Renal pelvis (tissue), 4 donors: ENCODE results near the gene FGF1. TPM values are rescaled to one million over a fixed set of nuclear protein-coding genes. Genes with fewer than 3 reads are reported as not detected.
A peak's percentile ranks its signal among the peaks of the same experiment; 100 is the strongest.
"Not testable (repeated sequence)": the region's sequence is repeated elsewhere in the genome, so short reads cannot be mapped to it uniquely, and the experiment has no call there.

Experiments used
- DNase-seq: peaks from one replicate; pipeline ENCODE4 v3.0.0-alpha.2; 2013
- polyA plus RNA-seq, 3 donors: library from polyadenylated mRNA; unstranded; fragments of 120-200 nt; gene quantifications; one replicate each; pipeline ENCODE4 v1.2.1, GENCODE V29; 2013; ENCODE audit not compliant: insufficient read length in 3 of 3

Gene FGF1
- polyA plus RNA-seq, 3 donors: 15.2 to 19.0 (median 18.9) TPM

DNA sequence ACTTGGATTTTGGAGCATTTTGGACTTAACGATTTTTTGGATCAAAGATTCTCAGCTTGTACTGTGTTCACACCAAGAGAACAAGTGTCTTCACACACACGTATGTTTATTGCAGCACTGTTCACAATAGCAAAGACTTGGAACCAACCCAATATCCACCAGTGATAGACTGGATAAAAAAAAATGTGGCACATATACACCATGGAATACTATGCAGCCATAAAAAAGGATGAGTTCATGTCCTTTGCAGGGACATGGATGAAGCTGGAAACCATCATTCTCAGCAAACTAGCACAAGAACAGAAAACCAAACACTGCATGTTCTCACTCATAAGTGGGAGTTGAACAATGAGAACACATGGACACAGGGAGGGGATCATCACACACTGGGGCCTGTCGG, 37.8 kb downstream of the FGF1 start:
- DNase-seq: not testable (repeated sequence)

DNA sequence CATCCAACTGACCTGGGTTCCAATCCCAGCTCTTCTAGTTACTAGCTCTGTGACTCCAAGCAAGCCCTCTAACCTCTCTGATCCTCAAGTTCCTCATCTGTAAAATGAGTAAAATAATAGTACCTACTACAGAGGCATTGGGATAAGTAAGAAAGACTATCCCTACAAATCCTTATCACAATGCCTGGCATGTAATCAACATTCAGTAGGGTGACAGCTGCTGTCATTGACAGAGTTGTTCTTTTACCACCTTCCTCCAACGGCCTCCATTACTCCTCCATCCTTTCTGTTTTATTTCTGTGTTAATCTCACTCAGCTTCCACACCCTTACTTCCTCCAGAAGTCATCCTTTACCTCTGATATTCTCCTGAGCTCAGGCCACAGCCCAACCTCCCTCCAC, 40.4 kb downstream of the FGF1 start:
- DNase-seq: no peak

GRCh38 chr5:142644640-142645361, 41.1 kb downstream of the FGF1 start:
- DNase-seq: no peak

GRCh38 chr5:142644127-142644526, 41.8 kb downstream of the FGF1 start:
- DNase-seq: no peak

- no peak for DNase-seq
Measured at GRCh38 chr5:142643634-142644033, 42.3 kb downstream of the FGF1 start.

GRCh38 chr5:142642427-142642826, 43.5 kb downstream of the FGF1 start:
- no peak for DNase-seq

DNA sequence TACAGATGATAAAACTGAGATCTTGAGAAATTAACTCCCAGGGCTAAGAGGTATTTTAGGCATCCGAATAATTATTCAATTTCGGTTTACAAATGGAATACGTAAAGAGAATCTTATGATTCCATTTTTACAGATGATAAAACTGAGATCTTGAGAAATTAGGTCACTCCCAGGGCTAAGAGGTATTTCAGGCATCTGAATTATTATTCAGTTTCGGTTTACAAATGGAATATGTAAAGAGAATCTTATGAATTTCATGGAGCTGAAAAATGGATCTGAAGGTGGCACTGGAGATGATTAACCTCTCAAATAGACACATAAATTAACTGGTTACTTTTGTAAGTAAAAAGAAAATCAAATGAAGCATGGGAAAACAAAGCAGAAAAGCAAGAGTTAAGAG, 44.2 kb downstream of the FGF1 start:
- no peak for DNase-seq

DNA sequence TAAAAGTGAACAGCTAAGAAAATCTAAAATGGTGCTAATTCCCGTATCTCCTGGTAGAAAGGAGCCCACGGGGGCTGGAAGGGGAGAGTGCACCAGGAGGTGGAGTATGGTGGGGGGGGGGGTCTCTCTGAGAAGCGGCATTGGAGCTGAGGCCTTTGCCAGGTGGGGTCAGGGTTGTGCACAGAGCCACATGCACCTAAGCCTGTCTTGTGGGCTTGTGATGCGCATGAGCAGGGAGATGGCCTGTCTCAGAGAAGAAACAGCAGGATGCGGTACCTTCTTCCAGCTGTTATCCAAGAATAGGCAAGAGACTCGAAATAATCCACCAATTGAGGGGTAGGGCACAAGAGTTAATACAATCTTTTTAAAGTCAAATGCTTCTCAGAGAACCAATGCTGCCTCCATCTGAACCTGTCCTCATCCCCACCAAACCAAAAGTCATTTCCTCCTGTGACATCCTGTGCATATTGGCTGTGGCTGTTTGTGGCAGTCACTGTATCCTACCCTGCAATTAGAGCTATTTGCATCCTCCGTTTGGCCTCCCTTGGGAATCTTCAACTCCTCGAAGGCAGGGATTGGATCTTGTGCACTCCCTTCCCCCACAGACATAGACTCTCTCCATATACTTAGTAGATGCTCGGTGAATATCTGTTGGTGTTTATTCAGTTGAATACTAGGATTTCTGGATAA, 45.4 kb downstream of the FGF1 start:
- no peak for DNase-seq

GRCh38 chr5:142639455-142639854, 46.4 kb downstream of the FGF1 start:
- no peak for DNase-seq

DNA sequence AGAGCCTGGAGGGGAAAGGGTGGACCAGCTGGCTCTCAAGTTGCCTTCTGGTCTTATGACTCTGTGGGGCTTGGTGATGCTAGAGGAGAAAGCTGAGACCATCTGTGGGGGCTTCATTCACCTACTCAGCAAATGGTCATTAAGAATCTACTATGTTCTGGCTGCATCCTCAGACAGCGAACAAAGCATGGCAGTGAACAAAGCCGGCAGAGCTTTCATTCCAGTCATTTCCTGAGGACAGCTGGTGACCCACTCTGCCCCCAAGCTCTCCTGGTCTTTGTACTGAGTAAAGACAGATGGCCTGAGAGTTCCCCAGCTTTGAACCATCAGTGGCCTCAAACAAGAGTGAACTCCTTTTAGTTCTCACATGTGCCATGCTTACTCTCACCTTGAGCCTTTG, 48.0 kb downstream of the FGF1 start:
- DNase-seq: no peak

- DNase-seq: no peak
Measured at GRCh38 chr5:142636698-142637324, 49.1 kb downstream of the FGF1 start.

DNA sequence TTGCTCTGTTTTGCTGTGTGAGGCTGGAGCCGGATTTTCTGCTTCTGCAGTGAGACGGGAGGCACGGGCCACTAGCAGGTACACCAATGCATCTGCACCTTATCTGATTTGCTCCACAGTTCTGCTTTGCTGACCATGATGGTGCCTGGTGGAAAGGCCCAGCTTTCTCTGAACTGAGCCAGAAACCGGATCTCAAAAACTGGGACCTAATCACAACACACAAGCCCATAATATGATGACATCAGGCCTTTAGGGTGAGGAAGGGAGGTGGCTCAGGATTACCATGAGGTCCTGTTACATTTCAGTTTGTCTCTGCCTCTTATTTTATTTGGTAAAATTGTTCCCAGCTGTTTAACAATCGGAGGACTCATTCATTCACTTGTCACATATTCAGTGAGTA, 49.8 kb downstream of the FGF1 start:
- peak; percentile 35 for DNase-seq

- DNase-seq: no peak
Measured at GRCh38 chr5:142634216-142635011, 51.5 kb downstream of the FGF1 start.

DNA sequence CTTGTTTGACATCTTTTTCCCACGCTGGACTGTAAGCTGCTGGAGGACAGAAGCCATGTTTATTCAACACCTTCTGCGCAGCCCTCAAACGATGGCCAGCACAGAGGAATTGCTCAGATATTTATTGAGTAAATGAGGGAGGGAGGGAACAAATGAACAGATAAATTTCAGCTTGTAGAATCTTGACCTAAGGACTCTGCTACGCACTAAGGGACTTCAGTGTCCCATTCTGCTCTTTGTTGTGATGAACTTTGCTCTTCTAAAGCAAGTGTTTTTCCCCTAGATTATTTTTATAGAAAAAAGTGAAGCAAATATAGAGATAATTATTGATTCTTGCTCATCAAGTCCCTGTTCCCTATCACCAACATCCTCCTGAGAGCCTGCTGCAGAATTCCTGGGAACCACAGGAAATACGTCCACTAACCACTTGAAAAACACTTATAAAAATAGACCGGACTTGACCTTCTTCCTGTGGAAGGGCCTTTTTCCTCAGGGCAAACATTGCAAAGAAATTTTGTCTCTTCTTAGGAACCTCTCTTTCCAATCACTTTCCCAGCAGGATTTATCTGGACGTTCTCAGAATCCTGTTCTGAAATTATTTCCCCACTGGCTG, 54.9 kb downstream of the FGF1 start:
- DNase-seq: no peak

- no peak for DNase-seq
Measured at GRCh38 chr5:142627383-142628217, 58.3 kb downstream of the FGF1 start.

- DNase-seq: no peak
Measured at GRCh38 chr5:142626786-142627185, 59.1 kb downstream of the FGF1 start.

GRCh38 chr5:142626099-142626498, 59.8 kb downstream of the FGF1 start:
- no peak for DNase-seq

DNA sequence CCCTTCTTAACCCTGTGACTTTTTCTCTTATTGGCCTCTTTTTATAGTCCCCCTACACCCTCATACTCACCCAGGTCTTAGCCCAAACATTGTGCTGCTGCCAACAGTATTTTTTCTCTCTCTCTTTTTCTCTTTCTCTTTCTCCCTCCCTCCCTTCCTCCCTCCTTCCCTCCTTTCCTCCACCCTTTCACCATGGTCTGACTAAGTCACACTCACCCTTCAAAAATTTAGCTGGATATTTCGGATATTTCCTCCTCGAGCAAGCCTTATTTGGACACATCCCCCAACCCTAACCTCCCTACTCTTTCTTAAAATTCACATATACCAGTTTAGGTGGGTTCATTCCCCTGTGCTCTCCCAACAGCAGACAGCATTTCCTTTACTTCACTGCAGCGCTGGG, 64.7 kb downstream of the FGF1 start:
- no peak for DNase-seq

- no peak for DNase-seq
Measured at GRCh38 chr5:142619815-142620214, 66.1 kb downstream of the FGF1 start.

DNA sequence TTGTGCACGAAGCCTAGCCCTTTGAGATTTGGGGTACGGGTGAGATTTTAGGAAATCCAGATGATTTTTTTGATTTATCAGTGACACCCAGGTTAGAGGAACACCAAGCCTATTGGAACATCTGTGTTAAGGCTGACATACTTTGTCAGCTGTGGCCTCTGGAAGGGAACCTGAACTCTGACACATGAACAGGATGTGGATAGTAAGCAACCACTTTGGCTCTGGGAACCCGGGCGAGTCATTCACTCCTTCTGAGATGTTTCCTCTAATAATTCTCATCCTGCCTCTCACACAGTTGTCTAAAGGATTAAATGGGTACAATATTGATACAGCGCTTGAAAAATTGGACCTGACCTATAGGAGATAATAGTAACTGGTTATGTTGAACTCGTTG, 67.8 kb downstream of the FGF1 start:
- no peak for DNase-seq
